Psoas muscle (tissue), 8 donors: ENCODE data around the gene SMYD2. TPM values are rescaled to one million over a fixed set of nuclear protein-coding genes. Genes with fewer than 3 reads are reported as not detected.

Source experiments
- ATAC-seq, 4 donors: fragments of 200-7000 bp; cut with Tn5 transposase; one replicate each; pipeline ENCODE4 v1.9.1; 2020; ENCODE audit warnings: moderate library complexity in 3 of 4, mild to moderate bottlenecking in 2 of 4
- DNase-seq, 2 donors: peaks; one replicate each; pipeline ENCODE4 v3.0.0-alpha.2; 2020
- H3K27ac ChIP-seq: fragments of 200-600 bp; one replicate; pipeline ENCODE4 v1.8.0; 2022
- H3K27me3 ChIP-seq, 3 donors: fragments of 200-600 bp in 1 of 3; one replicate each; pipeline versions ENCODE4 v1.6.1 to v1.8.0; 2013 to 2022; ENCODE audit warnings: low read length in 2 of 3, mild to moderate bottlenecking in 2 of 3, moderate library complexity in 1 of 3; ENCODE audit not compliant: insufficient read depth in 3 of 3
- H3K36me3 ChIP-seq, 2 donors: fragments of 200-600 bp in 1 of 2; one replicate each; pipeline versions ENCODE4 v1.6.1 to v1.8.0; 2013 to 2022; ENCODE audit warnings: low read depth in 1 of 2, mild to moderate bottlenecking in 1 of 2, moderate library complexity in 1 of 2; ENCODE audit not compliant: insufficient read depth in 1 of 2
- H3K4me1 ChIP-seq: fragments of 200-600 bp; one replicate; pipeline ENCODE4 v1.8.0; 2022
- H3K4me3 ChIP-seq: fragments of 200-600 bp; one replicate; pipeline ENCODE4 v1.8.0; 2022; ENCODE audit warnings: mild to moderate bottlenecking
- H3K9me3 ChIP-seq: fragments of 200-600 bp; one replicate; pipeline ENCODE4 v1.8.0; 2022
- CTCF ChIP-seq: fragments of 200-600 bp; IDR thresholded peaks from one replicate; pipeline ENCODE4 v1.8.0; 2022; ENCODE audit warnings: antibody characterized with exemption
- WGBS, 3 donors: extraction: QIAGEN DNeasy Blood & Tissue Kit; methylation state at CpG; one replicate each; pipeline versions ENCODE4 v1.1.6 to v1.1.7; 2013; 5-methylcytosine and 5-hydroxymethylcytosine counted together
- intact Hi-C, 2 donors: fragments of 100-400 bp; cut with DNase I; formaldehyde crosslinking; loops; one replicate each; pipeline versions ENCODE4 v1.11.0 to v1.14.2; 2022
- polyA plus RNA-seq, 3 donors: library from polyadenylated mRNA; stranded (reverse); fragments of 200-250 nt; gene quantifications; one replicate each; pipeline ENCODE4 v1.2.3, GENCODE V29; 2013
- total RNA-seq, 4 donors: library from RNA; stranded (reverse); fragmentation: NEBNext Ultra II Directional in 2 of 4; extraction: Animal tissue kit (Norgen Biotek cat#: 25700) in 2 of 4; gene quantifications; one replicate each; pipeline versions ENCODE4 v1.2.1 to v1.2.4, GENCODE V29; 2021 to 2023
- donor health status: healthy with polysubstance abuse.
- donor health status: DM: no; HTN: no; CAD: no; lungs with moderate emphysema.
- donor health status: Bipolar disorder and iron deficiency.
- donor health status: healthy.
- donor health status: DM: yes; HTN: yes; CAD: no.
- donor health status: DM: no; HTN: no; CAD: no.
- donor health status: DM: no; HTN: no; CAD: no.
- donor health status: DM: yes; HTN: yes; CAD: no.

SMYD2 gene
- total and polyA plus RNA-seq, 7 donors = 15.6 to 75.3 (median 46.9) TPM

- no peak for TF ChIP-seq CTCF
- peaks cover 27% of the 10 kb centered on the region for H3K4me1 ChIP-seq
- intact Hi-C loops = loop anchor here (5.0 to 10.0 kb wide), 2 partner anchors 187 to 190 kb away; partner anchors contain the start of gene PTPN14 (in 2 of the 2)
Observed at GRCh38 chr1:214364786-214365295, 83.9 kb downstream of the SMYD2 start.

GRCh38 chr1:214367841-214368240 lies 86.9 kb downstream of the SMYD2 start:
- no peak for TF ChIP-seq CTCF
- Histone ChIP-seq H3K27me3 (no peaks in the 10 kb centered on the region), H3K9me3 (no peaks in the 10 kb centered on the region), H3K27ac (no peak overlapping the region), H3K36me3 (peaks cover 0 to 65% of the 10 kb centered on the region in 2 donors), H3K4me3 (no peak overlapping the region), H3K4me1 (peaks cover 9% of the 10 kb centered on the region)
- ATAC-seq (no peak), DNase-seq (no peak)
- intact Hi-C loops = loop anchor here in 1 of 2 donors (10.0 kb wide), 1 partner anchor 187 kb away; the partner anchor contains the start of gene PTPN14
- 83 to 95% (median 87%) methylated on average over 5 of the region's 5 CpGs for WGBS, 3 donors

More at GRCh38 chr1:214364786-214365295, 83.9 kb downstream of the SMYD2 start:
- 69 to 81% (median 71%) methylated on average over 4 of the region's 4 CpGs for WGBS, 3 donors
- Histone ChIP-seq H3K27ac (no peak overlapping the region), H3K4me3 (no peak overlapping the region), H3K27me3 (no peaks in the 10 kb centered on the region), H3K36me3 (peaks cover 2 to 53% of the 10 kb centered on the region in 2 donors), H3K9me3 (no peaks in the 10 kb centered on the region)
- no peak for DNase-seq
- ATAC-seq = no peak

GRCh38 chr1:214369364-214369763 lies 88.4 kb downstream of the SMYD2 start:
- Histone ChIP-seq H3K9me3 (no peaks in the 10 kb centered on the region), H3K27ac (no peak overlapping the region), H3K4me1 (peaks cover 6% of the 10 kb centered on the region), H3K36me3 (peaks cover 0 to 64% of the 10 kb centered on the region in 2 donors), H3K27me3 (no peaks in the 10 kb centered on the region), H3K4me3 (no peak overlapping the region)
- intact Hi-C loops = loop anchor here in 1 of 2 donors (10.0 kb wide), 1 partner anchor 185 kb away; the partner anchor contains the start of gene PTPN14
- no peak for TF ChIP-seq CTCF
- DNase-seq (no peak), ATAC-seq (no peak)
- 86 to 88% (median 86%) methylated on average over 8 of the region's 8 CpGs for WGBS, 3 donors

- ATAC-seq = no peak
- H3K36me3 ChIP-seq = peaks cover 0 to 71% of the 10 kb centered on the region in 2 donors
- 89 to 92% (median 91%) methylated on average over 3 of the region's 3 CpGs for WGBS, 3 donors
- H3K4me1 ChIP-seq = peaks cover 6% of the 10 kb centered on the region
- TF ChIP-seq CTCF = no peak
- H3K27ac ChIP-seq = no peak overlapping the region
- no peak for DNase-seq
- no peak overlapping the region for H3K4me3 ChIP-seq
- no peaks in the 10 kb centered on the region for H3K9me3 ChIP-seq
- intact Hi-C loops = no loop called here
- no peaks in the 10 kb centered on the region for H3K27me3 ChIP-seq
Observed at GRCh38 chr1:214370615-214371014, 89.7 kb downstream of the SMYD2 start.

- WGBS, 3 donors = 21 to 48% (median 34%) methylated on average over 5 of the region's 5 CpGs
- Histone ChIP-seq H3K27me3 (no peaks in the 10 kb centered on the region), H3K27ac (no peak overlapping the region), H3K4me1 (peaks cover 6% of the 10 kb centered on the region), H3K36me3 (peaks cover 0 to 86% of the 10 kb centered on the region in 2 donors), H3K4me3 (no peak overlapping the region), H3K9me3 (no peaks in the 10 kb centered on the region)
- ATAC-seq (no peak), DNase-seq (no peak)
- intact Hi-C loops = no loop called here
- TF ChIP-seq CTCF = no peak
Observed at GRCh38 chr1:214372092-214372491, 91.1 kb downstream of the SMYD2 start.
